Measurements from ENCODE around the gene TPRX2. TPM values are rescaled to one million over a fixed set of nuclear protein-coding genes. Genes with fewer than 3 reads are reported as not detected.

Gene TPRX2
- total and polyA plus RNA-seq, 2 of the 8 experiments (the other 6 are each of a cell fraction or from before 2014, with no cell fraction given), result not detected

GRCh38 chr19:47861630-47862029, 2.6 kb downstream of the TPRX2 start:
- peaks cover 0 to 5% (median 2%) of the 10 kb centered on the region in 4 experiments; a peak in 2 of 7 replicates for H3K4me1 ChIP-seq (replicated peaks in 1 of 4; ENCODE audit: control insufficient read depth in 3 of 4, insufficient read depth in 4 of 4, low read length in 3 of 4)
- no peak overlapping the region for H4K91ac ChIP-seq (replicated peaks; ENCODE audit: insufficient read length, low read length)
- H3K79me1 ChIP-seq (ENCODE audit: low read depth, low read length), result no peaks in the 10 kb centered on the region
- H3K36me3 ChIP-seq (ENCODE audit: control insufficient read depth in 2 of 4, insufficient read depth in 4 of 4, low read length in 3 of 4), result no peaks in the 10 kb centered on the region
- H2BK12ac ChIP-seq (ENCODE audit: low read depth, low read length), result no peak overlapping the region; the same call in 1 of the 2 replicates
- FAIRE-seq (no peak), DNase-seq (ENCODE audit: low read depth in 1 of 2, low spot score in 2 of 2) (no peak)
- no peak overlapping the region for H2BK5ac ChIP-seq (ENCODE audit: low read depth, low read length)
- POLR2A ChIA-PET (ENCODE audit: partially characterized antibody), result no interaction called here
- H2AFZ ChIP-seq (ENCODE audit: low read length), result no peak overlapping the region
- no peak overlapping the region for H3K9ac ChIP-seq (replicated peaks in 1 of 4; ENCODE audit: extremely low read depth in 1 of 4, low read depth in 3 of 4, low read length in 3 of 4)
- H4K20me1 ChIP-seq (replicated peaks in 1 of 2; ENCODE audit: control insufficient read depth in 1 of 2, insufficient read depth in 2 of 2, low read length in 2 of 2), result no peaks in the 10 kb centered on the region
- H4K8ac ChIP-seq (ENCODE audit: extremely low read depth, insufficient read depth, low read length), result no peak overlapping the region
- H3K27me3 ChIP-seq (replicated peaks in 1 of 4; ENCODE audit: control insufficient read depth in 3 of 4, extremely low read depth in 1 of 4, insufficient read depth in 3 of 4, low read length in 3 of 4), result no peaks in the 10 kb centered on the region
- no peak overlapping the region for H3K14ac ChIP-seq (ENCODE audit: insufficient read length)
- H3K27ac ChIP-seq (ENCODE audit: low read depth, low read length), result no peak overlapping the region
- no peak overlapping the region for H3K4me3 ChIP-seq (ENCODE audit: extremely low read depth in 1 of 4, insufficient read depth in 2 of 4, low read depth in 3 of 4, low read length in 4 of 4)
- H3K23me2 ChIP-seq (ENCODE audit: low read depth, low read length), result no peaks in the 10 kb centered on the region
- H2BK120ac ChIP-seq (replicated peaks; ENCODE audit: low read depth, low read length), result no peak overlapping the region
- no peak overlapping the region for H2BK15ac ChIP-seq (ENCODE audit: low read length)
- no peak overlapping the region for H3K4me2 ChIP-seq (ENCODE audit: insufficient read depth in 1 of 2, low read depth in 2 of 2, low read length in 2 of 2)
- H4K5ac ChIP-seq (ENCODE audit: insufficient read length, low read depth, low read length), result no peak overlapping the region
- H3K79me2 ChIP-seq (ENCODE audit: control insufficient read depth in 1 of 2, insufficient read depth in 2 of 2, low read length in 2 of 2), result no peaks in the 10 kb centered on the region
- no peak overlapping the region for H2AK5ac ChIP-seq (ENCODE audit: low read depth, low read length)
- H2BK20ac ChIP-seq (ENCODE audit: low read length), result 0 out of 2 replicates have a peak overlapping the region, but pooled peaks have one; percentile 48
- H3K56ac ChIP-seq (replicated peaks; ENCODE audit: insufficient read length, low read depth, low read length), result no peak overlapping the region
- H3K9me3 ChIP-seq (ENCODE audit: insufficient read depth in 2 of 2, low read depth in 1 of 2, low read length in 1 of 2), result no peaks in the 10 kb centered on the region
- CTCF ChIA-PET (ENCODE audit: partially characterized antibody), result interaction anchor here (1.1 to 1.8 kb wide), 2 partner anchors 24 to 38 kb away, joined by 3 to 6 read pairs; no protein-coding TSS in a partner anchor
- H3K18ac ChIP-seq (ENCODE audit: extremely low read depth, low read length), result no peak overlapping the region
- WGBS, 2 experiments (ENCODE audit: extremely low coverage in 1 of 2, insufficient coverage in 1 of 2, insufficient read length in 1 of 2, insufficient replicate concordance in 2 of 2, low coverage in 1 of 2, low lambda C conversion rate in 2 of 2, missing lambda C conversion rate in 1 of 2), result 92% methylated on average over 5 of the region's 5 CpGs; no CpG with 5 or more reads in 1 of the 2 experiments
- no peak overlapping the region for H3K23ac ChIP-seq (ENCODE audit: insufficient read length)
- H3K4ac ChIP-seq (replicated peaks; ENCODE audit: insufficient read length, low read depth, low read length), result no peak overlapping the region
- TF ChIP-seq POLR2AphosphoS5 (IDR thresholded peaks at IDR 0.05; ENCODE audit: low read depth, low read length), result no peak
- TF ChIP-seq MAFK (IDR thresholded peaks at IDR 0.05; ENCODE audit: low read depth, low read length), result no peak
- TF ChIP-seq CBX8 (IDR thresholded peaks at IDR 0.05; ENCODE audit: borderline replicate concordance, low read depth, low read length), result no peak
- TF ChIP-seq RXRA (IDR thresholded peaks at IDR 0.05; ENCODE audit: insufficient read depth, low read depth, low read length), result no peak
- TF ChIP-seq BACH1 (IDR thresholded peaks at IDR 0.05; ENCODE audit: low read length), result no peak
- TF ChIP-seq FOSL1 (IDR thresholded peaks at IDR 0.05; ENCODE audit: insufficient read depth, low read depth, low read length), result no peak
- no peak for TF ChIP-seq SIX5 (IDR thresholded peaks at IDR 0.05; ENCODE audit: low read depth, low read length)
- TF ChIP-seq EGR1 (IDR thresholded peaks at IDR 0.05; ENCODE audit: borderline replicate concordance, low read depth, low read length), result no peak
- TF ChIP-seq TCF12 (IDR thresholded peaks at IDR 0.05; ENCODE audit: low read depth, low read length), result no peak
- TF ChIP-seq KDM4A (IDR thresholded peaks at IDR 0.05; ENCODE audit: low read depth, low read length, severe bottlenecking), result no peak
- no peak for TF ChIP-seq KDM5A (IDR thresholded peaks at IDR 0.05; ENCODE audit: low read length)
- no peak for TF ChIP-seq CEBPB (IDR thresholded peaks at IDR 0.05; ENCODE audit: low read depth, low read length)
- no peak for TF ChIP-seq CHD2 (IDR thresholded peaks at IDR 0.05; ENCODE audit: low read length)
- TF ChIP-seq EZH2 (IDR thresholded peaks at IDR 0.05; ENCODE audit: low read depth, low read length, severe bottlenecking), result no peak
- no peak for TF ChIP-seq POLR2A (IDR thresholded peaks at IDR 0.05; ENCODE audit: control extremely low read depth in 1 of 2, low read depth in 2 of 2, low read length in 2 of 2)

Data from H1 (cell line).